Measurements from ENCODE around the gene BEX4.
"Not testable (repeated sequence)": the region's sequence is repeated elsewhere in the genome, so short reads cannot be mapped to it uniquely, and the experiment has no call there.

BEX4 gene, protein sequence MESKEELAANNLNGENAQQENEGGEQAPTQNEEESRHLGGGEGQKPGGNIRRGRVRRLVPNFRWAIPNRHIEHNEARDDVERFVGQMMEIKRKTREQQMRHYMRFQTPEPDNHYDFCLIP

DNA sequence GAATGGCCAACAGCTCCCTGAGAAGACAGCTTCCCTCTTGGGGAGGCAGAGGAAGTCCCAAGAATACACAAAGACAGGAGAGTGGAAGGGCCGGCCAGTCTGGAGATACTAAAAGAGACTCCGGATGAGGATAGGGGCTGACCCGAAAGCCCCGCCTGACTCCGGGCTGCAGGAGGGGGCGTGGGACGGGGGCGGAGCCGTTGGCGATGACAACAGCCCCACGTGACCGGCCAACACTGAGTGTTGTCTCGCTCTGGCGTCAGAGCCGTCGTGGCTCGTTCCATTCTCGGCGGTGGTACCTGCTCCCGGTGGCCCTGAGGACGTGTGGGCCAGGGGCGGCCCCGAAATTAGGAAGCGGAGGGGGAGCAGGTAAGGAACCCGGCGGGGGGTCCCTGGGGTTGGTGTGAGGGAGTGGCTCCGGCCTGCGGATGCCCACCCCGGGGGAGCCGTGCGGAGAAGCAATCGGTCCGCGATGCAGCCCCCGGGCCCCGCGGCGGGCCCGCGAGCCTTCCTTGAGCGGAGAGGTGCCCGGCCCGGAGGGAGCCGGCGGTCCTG, at the start of gene BEX4:
TSS of gene BEX4 (plus strand) at position 239 of the 555 bp plus-strand sequence. CDS start 1,046 bp downstream, outside the sequence.
- DNase-seq = no peak

DNA sequence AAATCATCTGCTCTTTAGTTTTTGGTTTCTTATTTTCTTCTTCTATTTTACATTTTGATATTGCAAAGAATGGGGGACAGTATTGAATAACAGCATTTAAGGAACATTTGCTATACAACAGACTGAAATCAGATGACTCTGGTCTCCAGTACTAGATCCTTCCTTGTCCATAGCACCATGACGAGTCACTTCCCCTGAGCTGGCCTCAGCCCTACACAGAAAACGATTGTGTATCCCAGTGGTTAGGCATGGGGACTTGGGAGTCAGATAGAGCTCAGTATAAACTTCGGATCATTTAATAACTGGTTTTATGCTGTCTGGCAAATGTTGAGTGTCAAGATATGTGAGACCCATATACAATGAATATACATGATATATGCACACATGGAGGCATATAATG, 44.7 kb upstream of the BEX4 start:
- DNase-seq = no peak

DNA sequence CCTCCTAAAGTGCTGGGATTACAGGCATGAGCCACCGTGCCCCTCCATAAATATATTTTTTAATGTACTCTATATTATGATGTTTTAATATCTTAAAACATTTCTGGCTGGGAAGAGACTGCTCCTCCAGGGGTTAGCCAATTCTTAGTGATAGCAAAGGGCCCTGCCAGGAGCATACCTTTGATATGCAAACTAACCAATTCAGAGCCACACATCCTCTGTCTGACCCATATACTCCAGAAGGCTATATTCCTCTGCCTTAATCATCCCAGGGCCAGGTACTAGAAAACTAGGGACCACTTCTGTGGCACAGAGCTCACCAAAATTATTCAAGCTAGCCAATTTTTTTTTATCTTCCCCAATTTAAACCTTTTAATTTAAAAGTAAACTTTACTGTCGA, 43.6 kb upstream of the BEX4 start:
- no peak for DNase-seq

DNA sequence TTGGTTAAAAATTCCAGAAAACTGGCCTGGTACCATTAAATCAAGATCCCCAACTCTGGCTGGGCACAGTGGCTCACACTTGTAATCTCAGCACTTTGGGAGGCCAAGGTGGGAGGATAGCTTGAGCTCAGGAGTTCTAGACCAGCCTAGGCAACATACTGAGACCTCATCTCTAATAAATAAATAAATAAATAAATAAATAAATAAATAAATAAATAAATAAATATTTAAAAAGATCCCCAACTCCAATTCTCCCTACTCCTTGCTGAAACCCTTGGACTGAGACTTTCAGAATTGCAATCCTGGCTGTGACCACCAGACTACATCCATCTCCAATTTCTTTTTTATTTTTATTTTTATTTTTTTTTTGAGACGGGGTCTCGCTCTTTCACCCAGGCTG, 39.7 kb upstream of the BEX4 start:
- not testable (repeated sequence) for DNase-seq

DNA sequence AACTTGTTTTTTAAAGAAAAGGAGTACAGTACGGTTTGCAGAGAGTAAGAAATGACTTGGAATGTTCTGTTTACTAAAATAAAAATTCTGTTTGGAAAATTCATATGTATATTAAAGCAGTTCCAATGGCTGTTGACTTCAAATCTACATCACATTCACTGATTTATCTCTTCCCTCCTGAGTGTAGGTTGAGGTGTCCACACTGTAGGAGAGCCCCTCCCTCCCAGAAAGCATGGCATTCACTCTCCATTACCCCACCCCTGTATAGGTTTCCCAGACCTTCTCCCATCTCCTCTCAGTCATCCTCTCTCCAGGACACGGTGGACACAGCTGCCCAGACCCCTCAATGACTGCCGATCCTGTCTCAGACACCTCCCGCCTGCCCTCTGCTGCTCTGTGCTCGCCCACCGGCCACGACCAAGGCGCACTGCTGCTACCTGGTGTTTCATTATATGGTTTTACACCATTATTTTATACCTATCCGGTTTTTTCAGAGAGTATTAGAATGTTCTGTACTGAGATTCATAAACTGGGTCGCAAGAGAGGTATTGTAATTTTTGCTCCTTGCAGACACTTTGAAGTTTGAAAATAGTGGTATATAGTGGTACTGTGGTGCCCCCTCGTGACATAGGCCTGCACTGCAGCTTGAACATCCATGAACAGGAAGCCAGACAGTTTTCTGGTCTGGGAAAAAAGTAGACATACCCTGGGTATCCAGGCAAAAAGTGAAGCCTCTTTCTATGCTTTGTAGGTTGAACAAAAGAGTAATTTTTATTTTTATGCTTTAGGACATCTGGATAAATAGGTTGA, 38.8 kb upstream of the BEX4 start:
- DNase-seq = no peak

DNA sequence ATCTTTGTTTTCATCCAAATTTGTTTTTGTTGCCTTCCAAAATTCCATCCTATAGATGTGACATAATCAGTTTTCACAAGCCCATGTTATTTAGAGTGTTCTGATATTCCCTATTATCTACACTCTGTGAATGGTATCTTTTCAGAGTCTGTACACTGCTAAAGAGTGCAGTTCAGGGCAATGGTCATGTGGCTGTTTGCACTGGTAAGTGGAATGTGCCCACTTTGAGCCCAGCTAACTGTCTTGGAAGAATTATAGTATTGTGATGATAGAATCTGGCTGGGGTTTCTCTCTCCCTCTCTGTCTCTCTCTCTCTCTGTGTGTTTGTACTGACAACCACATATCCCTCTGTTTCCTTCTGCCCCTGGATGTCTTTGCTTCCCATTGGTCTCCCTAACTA, 37.4 kb upstream of the BEX4 start:
- no peak for DNase-seq

DNA sequence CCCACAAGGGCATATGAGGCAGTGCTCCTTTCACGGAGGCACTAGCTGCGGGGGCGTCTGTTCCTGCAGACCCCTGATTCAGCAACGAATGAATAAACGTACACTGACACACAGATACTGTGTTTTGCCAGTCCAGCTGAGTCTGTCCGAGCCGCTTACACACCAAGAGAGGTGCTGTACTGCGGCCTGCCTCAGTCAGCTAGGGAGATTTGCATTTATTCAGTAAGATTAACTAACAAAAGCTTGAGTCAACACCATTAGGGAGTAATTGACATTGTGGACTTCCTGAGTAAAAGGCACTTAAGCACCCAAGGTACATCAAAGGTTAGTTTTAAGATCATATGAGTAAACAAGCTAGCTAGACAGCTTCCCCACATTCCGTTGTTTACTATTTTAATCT, 31.0 kb upstream of the BEX4 start:
- no peak for DNase-seq

DNA sequence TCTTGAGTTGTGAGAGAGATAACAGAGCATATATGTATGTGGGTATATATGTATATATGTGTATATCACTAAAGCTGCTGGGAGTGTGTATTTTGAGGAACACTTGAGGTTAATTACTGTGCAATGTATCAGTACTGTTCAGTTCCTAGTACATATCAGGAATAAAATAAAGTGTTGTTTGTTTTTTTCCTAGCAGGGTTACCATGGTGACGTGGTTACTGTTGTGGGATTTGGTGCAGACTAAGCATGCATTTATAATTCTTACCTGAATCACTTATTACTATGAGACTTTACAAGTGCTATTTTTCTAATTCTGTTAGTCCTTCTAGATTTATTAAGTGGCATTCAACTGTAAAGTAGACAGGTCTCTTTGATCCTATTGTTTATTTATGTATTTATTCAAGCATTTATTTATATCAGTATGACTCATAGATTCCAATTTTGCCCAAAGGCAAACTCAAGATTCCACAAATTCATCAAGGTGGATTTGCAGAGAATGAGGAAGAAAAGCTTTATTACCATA, 26.9 kb upstream of the BEX4 start:
- DNase-seq = no peak

DNA sequence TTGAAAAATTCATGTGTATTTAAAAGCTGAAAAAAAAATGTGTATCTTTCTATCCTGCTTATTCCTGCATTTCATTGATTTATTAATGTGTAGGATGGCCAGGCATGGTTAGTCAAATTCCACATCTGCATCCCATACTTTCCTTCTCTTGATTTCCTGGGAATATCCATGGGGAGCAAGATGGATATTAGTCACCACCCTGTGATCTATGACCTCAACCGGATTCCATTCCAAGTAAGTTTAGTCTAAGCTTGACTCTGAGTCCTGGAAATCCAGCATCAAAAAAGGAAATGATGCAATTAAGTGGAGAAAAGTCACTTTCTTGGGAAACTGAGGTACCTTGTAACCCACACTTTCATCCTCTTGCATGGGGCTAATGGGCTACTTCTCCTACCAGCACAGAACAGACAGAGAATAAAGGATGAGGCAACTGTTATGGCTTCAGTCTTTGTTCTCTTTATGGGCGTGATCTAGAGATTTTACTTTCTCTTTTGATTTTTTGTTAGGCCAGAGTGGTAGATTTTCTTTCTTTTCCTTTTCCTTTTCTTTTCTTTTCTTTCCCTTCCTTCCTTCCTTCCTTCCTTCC, 17.1 kb upstream of the BEX4 start:
- DNase-seq = no peak

DNA sequence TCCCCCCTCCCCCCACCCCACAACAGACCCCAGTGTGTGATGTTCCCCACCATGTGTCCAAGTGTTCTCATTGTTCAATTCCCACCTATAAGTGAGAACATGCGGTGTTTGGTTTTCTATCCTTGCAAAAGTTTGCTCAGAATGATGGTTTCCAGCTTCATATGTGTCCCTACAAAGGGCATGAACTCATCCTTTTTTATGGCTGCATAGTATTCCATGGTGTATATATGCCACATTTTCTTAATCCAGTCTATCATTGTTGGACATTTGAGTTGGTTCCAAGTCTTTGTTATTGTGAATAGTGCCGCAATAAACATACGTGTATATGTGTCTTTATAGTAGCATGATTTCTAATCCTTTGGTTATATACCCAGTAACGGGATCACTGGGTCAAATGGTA, 16.2 kb upstream of the BEX4 start:
- not testable (repeated sequence) for DNase-seq

DNA sequence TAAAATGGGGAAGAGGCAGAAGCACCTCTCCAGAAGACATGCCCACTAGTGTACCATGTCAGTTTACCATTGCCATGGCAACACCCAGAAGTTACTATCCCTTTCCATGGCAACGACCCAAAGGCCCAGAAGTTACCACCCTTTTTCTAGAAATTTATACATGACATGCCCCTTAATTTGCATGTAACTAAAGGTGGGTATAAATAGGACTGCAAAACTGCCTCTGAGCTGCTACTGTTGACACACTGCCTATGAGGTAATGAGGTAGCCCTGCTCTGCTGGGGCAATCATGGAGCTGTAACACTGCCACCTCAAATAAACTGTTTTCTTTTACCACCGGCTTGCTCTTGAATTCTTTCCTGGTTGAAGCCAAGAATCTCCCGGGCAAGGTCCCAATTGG, 13.9 kb upstream of the BEX4 start:
- DNase-seq = no peak

DNA sequence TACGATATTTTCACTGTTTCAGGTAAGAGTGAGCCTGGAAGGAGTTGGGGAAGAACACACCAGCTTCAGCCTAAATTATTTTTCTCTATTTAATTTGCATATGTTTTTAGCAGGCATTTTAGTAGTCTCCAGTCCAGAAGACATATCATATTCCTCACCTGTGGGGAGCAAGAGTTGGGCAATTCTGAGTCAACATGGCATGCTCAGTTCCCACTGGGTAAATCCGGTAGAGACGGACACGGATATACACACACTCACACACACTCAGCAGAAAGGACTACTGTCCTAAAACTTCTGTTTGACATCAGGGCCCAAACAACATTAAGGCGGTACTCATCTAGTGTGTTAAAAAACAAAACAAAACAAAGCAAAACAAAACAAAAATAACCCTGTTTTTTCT, 4.9 kb upstream of the BEX4 start:
- no peak for DNase-seq

DNA sequence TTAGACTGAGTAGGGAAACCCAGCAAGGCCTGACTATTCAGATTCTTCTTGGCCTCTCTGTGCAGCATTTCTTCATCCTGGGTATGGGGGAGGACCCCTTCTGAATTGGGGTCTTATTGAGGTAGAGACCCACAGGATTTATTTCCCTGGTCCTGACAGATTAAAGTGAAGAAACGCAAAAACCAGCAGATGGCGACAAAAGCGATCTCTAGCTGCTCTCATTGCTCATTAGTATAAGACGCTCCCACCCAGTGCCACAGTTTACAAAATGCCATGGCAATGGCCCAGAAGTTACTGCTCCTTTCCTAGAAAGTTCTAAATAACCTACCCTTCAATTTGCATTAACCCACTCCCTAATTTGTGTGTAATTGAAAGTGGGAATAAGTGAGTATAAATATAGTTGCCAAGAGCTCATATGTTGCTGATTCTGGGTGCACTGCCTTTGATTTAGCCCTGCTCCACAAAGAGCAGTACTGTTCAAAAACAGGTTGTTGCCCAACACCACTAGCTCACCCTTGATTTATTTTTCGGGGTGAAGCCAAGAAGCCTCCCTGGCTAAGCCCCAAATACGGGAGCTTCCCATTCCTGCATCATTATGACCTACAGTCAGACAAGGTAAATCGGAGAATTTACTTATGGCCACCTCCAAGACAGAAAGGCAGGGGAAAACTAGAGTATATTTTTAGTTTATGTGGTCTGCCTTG, 3.7 kb upstream of the BEX4 start:
- DNase-seq = no peak

DNA sequence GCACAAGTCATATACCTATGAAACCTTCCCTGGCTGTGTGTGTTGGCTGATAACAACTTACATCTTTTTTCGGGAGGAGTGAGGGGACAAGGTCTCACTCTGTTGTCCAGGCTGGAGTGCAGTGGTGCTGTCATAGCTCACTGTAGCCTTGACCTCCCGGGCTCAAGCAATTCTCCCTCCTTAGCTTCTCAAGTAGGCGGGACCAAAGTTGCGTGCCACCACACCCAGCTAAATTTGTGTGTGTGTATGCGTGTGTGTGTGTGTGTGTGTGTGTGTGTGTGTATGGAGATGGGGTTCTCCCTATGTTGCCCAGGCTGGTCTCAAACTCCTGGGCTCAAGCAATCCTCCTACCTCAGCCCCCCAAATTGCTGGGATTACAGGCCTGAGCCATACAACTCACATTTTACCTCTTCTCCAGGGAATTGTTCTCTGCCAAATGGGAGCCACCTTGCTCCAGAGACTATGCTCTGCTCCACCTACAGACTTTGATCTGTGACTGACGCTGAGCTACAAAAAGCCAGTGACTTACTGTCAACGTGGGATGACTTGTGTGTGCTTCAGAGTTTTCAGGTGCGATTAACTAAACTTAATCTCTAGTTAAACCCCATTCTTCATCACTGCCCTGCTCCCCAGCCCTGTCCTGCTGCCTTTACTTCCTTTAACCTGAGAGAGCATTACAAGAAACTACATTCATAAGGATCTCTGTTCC, 2.0 kb upstream of the BEX4 start:
- DNase-seq = no peak

DNA sequence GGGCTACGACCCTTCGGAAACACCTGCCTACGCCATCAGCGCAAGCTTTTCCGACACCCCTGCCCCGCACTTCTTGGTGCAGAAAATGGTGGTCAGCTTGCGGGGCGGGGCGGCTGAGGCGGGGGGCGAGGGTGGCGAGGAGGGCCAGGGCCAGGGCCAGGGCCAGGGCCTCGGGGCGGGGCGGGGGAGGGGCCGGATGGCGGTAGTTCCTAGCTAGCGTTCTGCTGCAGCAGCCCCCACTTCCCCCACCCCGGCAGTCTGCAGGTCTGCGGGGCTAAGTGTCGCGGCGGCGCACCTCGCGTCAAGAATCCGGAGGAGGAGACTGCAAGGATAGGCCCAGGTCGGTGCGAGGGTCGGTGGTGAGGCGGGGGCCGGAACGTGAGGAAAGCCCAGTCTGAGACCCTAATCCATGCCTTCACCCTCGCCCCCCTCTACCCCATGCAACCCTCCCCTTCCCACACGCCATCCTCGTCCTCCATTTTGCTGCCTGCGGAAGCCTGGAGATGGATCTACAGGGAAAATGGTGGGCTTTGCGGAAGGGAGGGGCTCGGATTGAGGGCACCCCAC, 600 bp downstream of the BEX4 start:
- DNase-seq = no peak

DNA sequence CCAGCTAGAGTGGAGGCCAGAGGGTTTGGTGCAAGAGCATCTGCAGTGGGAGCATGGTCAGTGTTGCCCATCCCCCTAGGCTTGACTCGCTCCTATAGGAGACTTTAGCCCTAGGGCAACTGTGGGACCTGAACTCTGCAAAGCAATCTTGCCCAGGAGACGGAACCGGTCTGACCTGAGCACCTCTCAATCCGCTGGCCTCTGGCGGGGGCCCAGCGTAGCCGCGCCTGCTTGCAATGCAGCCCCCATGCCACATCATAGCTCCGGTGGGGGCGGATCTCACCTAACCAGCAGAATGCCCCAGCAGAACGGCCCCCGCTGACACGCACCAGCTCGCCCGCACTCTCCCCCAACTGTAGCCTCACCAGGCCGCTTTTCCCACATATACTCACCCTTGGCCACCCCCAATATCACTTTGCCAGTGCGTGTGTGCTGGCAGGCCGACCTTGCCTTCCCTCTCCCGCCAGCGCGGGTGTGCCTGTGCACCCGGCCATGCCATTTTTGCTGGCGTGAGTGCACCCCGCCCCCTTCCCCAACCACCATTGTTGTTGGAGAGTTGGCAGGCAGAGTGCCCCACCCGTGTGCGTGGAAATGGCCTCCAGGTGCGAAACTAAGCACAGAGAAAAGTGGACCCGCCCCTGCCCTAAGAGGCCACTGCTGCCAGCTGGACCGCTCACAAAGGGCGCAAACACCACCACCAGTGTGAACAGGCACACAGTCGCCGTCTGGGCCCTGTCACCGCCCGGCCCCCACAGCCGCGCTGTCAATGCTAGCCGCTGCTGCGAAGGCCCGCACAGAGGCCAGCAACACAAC, 5.8 kb downstream of the BEX4 start:
- DNase-seq = no peak

DNA sequence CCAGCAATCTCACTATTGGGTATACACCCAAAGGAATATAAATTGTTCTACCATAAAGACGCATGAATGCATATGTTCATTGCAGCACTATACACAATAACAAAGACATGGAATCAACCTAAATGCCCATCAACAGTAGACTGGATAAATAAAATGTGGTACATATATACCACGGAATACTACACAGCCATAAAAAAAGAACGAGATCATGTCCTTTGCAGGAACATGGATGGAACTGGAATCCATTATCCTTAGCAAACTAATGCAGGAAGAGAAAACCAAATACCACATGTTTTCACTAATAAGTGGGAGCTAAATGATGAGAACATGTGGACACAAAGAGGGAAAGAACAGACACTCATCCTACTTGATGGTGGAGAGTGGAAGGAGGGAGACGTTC, 11.0 kb downstream of the BEX4 start:
- not testable (repeated sequence) for DNase-seq

DNA sequence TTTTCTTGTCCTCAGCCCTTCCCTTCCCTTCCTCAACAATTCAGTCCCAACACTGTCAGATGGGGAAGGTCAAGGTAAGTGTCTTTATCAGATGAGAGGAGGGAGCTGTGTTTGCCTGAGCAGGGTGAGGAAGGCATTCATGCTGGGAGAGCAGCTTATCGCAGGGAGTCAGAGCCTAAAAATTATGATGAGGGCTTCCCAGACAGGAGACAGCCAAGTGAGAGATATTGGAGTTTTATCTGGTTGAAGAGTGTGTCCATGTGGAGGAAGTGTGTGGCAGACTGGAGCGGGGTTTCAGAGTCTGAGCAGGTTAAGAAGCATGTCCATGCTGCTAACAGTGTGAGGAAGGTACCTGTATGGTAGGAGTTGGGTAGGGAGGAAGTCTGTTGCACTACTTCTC, 18.4 kb downstream of the BEX4 start:
- no peak for DNase-seq

DNA sequence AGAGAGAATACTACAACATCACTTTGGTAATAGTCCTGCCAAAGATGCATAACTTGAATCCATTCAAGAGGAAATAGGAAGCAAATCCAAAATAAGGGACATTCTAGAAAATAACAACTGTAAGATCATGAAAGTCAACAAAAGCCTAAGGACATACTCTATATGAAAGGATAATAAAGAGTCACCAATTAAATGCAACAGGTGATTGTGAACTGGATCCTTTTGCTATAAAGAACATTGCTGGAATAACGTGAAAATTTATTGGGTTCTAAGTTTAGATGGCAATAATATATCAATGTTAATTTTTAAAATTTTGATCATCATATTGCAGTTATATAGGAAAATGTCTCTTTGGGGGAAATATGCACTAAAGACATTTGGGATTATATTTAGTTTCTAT, 20.0 kb downstream of the BEX4 start:
- DNase-seq = no peak

DNA sequence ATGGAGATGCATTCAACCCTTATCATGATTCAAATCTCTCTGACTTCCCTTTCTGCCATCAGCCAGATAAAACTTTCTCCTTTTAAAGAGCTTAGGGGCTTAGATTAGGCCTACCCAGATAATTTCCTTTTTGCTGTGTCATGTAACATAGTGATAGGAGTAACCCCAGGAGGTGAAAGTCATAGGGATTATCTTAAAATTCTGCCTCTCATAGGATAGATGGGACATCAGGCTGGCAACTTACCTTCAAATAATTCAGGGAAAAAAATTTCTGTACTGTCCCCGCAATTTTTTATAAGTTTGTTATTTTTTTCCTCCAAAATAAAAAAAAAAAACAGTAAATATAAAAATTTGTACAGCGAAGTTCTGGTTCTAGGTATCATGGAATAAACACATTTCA, 20.7 kb downstream of the BEX4 start:
- DNase-seq = not testable (repeated sequence)

DNA sequence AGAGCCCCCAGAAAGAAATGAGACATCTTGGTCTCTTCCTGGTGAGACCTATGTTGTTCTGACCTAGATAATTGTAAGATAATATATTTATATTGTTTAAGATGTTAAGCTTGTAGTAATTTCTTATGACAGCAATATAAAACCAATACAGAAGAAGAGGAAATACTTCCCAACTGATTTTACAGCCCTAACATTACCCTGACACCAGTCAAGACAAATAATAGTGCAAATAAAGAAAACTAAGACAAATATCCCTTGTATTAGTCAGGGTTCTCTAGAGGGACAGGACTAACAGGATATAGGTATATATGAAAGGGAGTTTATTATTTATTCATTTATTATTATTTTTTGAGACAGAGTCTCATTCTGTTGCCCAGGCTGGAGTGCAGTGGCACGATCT, 21.4 kb downstream of the BEX4 start:
- DNase-seq = no peak
